A673 (cell line): ENCODE results near the gene TBX4. TPM values are rescaled to one million over a fixed set of nuclear protein-coding genes. Genes with fewer than 3 reads are reported as not detected.

Experiments
- BruUV-seq: library from RNA; stranded (reverse); fragments of 400-500 nt; replicated peaks from 2 replicates; lab custom pipeline; 2021; lab: Mats Ljungman, UMichigan
- CTCF ChIA-PET: fragments of 300-600 bp; sonication (Branson Sonifier 250); formaldehyde crosslinking; loops from one replicate; lab custom pipeline; 2022; ENCODE audit warnings: antibody characterized with exemption; lab: Charles Lee
- POLR2A ChIA-PET: fragments of 300-600 bp; sonication (Branson Sonifier 250); formaldehyde crosslinking; loops from one replicate; lab custom pipeline; 2022; ENCODE audit warnings: antibody characterized with exemption; ENCODE audit not compliant: low non-redundant PET; lab: Charles Lee
- DNase-seq: peaks from one replicate; pipeline ENCODE4 v3.0.0-alpha.2; 2015; ENCODE audit warnings: low spot score
- H3K27ac ChIP-seq: fragments of 200-600 bp; sonication (generic); 2 replicates; pipeline ENCODE4 v1.5.1; 2016; ENCODE audit warnings: mixed run types, low read depth, mild to moderate bottlenecking, mixed read lengths, antibody characterized with exemption, low read length; ENCODE audit not compliant: poor library complexity, severe bottlenecking
- H3K27me3 ChIP-seq: fragments of 200-600 bp; sonication (generic); replicated peaks from 2 replicates; pipeline ENCODE4 v1.6.1; 2017; ENCODE audit warnings: mixed run types, low read depth, mild to moderate bottlenecking, mixed read lengths, antibody characterized with exemption, low read length; ENCODE audit not compliant: insufficient read depth, poor library complexity
- H3K36me3 ChIP-seq: fragments of 200-600 bp; sonication (generic); 2 replicates; pipeline ENCODE4 v1.6.1; 2016; ENCODE audit warnings: mixed run types, mild to moderate bottlenecking, mixed read lengths, antibody characterized with exemption, low read length; ENCODE audit not compliant: insufficient read depth, poor library complexity, severe bottlenecking
- H3K4me1 ChIP-seq: fragments of 200-600 bp; sonication (generic); 2 replicates; pipeline ENCODE4 v1.6.1; 2017; ENCODE audit warnings: mixed run types, mild to moderate bottlenecking, mixed read lengths, antibody characterized with exemption, low read length; ENCODE audit not compliant: insufficient read depth, poor library complexity, severe bottlenecking
- H3K4me3 ChIP-seq: fragments of 200-600 bp; sonication (generic); 2 replicates; pipeline ENCODE4 v1.5.1; 2016; ENCODE audit warnings: low read depth, mixed run types, mild to moderate bottlenecking, mixed read lengths, low read length; ENCODE audit not compliant: poor library complexity, severe bottlenecking
- H3K9me3 ChIP-seq: fragments of 200-600 bp; sonication (generic); 2 replicates; pipeline ENCODE4 v1.6.1; 2016; ENCODE audit warnings: mixed run types, low read depth, mild to moderate bottlenecking, mixed read lengths, antibody characterized with exemption, low read length; ENCODE audit not compliant: poor library complexity, severe bottlenecking
- EZH2 ChIP-seq: fragments of 200-600 bp; sonication (generic); IDR thresholded peaks from 2 replicates; pipeline ENCODE4 v1.6.1; 2017; ENCODE audit warnings: borderline replicate concordance, low read depth, mild to moderate bottlenecking, mixed read lengths, antibody characterized with exemption, low read length; ENCODE audit not compliant: poor library complexity, severe bottlenecking
- intact Hi-C: fragments of 100-400 bp; cut with micrococcal nuclease; formaldehyde crosslinking; loops from one replicate; pipeline ENCODE4 v1.10.0; 2022; ENCODE audit not compliant: unreplicated experiment
- total RNA-seq: library from RNA; stranded (reverse); gene quantifications from 2 replicates; pipeline ENCODE4 v1.2.3, GENCODE V29; 2021
- TF ChIP-seq, protein P1 (sequence below): fragments of 300-800, 200-600 bp; sonication (generic); conservative IDR thresholded peaks from 2 replicates; pipeline ENCODE4 v1.5.1; 2017; ENCODE audit warnings: low read depth, mild to moderate bottlenecking, antibody characterized with exemption, low read length, moderate library complexity, mixed read lengths

Gene TBX4
- total RNA-seq, 1 experiment from 2014 or later = not detected

DNA sequence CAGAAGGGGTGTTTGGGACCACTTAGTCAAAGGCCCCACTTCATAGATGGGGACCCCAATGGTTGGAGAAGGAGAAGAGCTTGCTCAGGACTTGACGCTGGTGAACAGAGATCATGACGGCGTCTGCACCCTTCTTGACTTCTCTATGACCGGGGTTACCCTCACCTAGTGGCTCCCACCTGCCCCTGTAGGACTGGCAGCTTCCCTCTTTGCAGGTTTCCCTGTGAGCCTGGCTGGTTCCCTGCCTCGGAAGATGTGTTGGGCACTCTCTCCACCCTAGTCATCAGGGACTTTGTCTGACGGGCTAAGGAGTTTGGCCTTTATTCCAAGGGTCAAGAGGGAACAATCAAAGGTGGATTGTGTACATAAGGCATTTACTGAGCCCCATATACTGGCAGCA is 22.7 kb downstream of the TBX4 start:
- no peak for TF ChIP-seq EZH2
- TF ChIP-seq, protein P1, sequence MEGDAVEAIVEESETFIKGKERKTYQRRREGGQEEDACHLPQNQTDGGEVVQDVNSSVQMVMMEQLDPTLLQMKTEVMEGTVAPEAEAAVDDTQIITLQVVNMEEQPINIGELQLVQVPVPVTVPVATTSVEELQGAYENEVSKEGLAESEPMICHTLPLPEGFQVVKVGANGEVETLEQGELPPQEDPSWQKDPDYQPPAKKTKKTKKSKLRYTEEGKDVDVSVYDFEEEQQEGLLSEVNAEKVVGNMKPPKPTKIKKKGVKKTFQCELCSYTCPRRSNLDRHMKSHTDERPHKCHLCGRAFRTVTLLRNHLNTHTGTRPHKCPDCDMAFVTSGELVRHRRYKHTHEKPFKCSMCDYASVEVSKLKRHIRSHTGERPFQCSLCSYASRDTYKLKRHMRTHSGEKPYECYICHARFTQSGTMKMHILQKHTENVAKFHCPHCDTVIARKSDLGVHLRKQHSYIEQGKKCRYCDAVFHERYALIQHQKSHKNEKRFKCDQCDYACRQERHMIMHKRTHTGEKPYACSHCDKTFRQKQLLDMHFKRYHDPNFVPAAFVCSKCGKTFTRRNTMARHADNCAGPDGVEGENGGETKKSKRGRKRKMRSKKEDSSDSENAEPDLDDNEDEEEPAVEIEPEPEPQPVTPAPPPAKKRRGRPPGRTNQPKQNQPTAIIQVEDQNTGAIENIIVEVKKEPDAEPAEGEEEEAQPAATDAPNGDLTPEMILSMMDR = no peak
- no peaks in the 10 kb centered on the region for H3K36me3 ChIP-seq
- intact Hi-C loops = no loop called here
- no peak for DNase-seq
- H3K9me3 ChIP-seq = no peaks in the 10 kb centered on the region
- ChIA-PET CTCF (no interaction called here), POLR2A (no interaction called here)
- BruUV-seq = no TSS peak
- H3K4me1 ChIP-seq = no peaks in the 10 kb centered on the region
- no peaks in the 10 kb centered on the region for H3K27me3 ChIP-seq
- H3K4me3 ChIP-seq = no peak overlapping the region
- no peak overlapping the region for H3K27ac ChIP-seq

DNA sequence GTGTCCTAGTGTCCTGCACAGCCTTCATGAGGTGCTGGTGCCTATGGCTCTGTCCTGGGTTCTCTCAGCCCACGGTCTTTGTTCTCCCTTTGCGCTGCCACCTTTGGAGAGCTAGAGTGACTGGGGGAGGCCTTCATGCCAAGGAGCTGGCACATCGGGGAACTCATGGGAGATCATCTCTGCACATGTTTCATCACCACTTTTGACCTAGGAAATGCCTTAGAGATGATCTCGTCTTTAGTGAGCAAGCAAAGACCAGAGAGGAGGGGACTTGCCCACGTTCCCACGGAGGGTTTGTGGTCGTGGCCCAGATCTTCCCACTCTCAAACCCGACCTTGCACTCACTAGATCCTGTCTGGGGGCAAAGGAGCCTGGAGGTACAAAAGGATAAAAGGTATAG is 23.5 kb downstream of the TBX4 start:
- no peaks in the 10 kb centered on the region for H3K36me3 ChIP-seq
- no TSS peak for BruUV-seq
- H3K4me3 ChIP-seq = no peak overlapping the region
- POLR2A ChIA-PET = no interaction called here
- H3K27ac ChIP-seq = no peak overlapping the region
- TF ChIP-seq, protein P1 = no peak
- TF ChIP-seq EZH2 = no peak
- no peaks in the 10 kb centered on the region for H3K4me1 ChIP-seq
- H3K9me3 ChIP-seq = no peaks in the 10 kb centered on the region
- no peaks in the 10 kb centered on the region for H3K27me3 ChIP-seq
- CTCF ChIA-PET = no interaction called here
- intact Hi-C loops = no loop called here
- DNase-seq = no peak

DNA sequence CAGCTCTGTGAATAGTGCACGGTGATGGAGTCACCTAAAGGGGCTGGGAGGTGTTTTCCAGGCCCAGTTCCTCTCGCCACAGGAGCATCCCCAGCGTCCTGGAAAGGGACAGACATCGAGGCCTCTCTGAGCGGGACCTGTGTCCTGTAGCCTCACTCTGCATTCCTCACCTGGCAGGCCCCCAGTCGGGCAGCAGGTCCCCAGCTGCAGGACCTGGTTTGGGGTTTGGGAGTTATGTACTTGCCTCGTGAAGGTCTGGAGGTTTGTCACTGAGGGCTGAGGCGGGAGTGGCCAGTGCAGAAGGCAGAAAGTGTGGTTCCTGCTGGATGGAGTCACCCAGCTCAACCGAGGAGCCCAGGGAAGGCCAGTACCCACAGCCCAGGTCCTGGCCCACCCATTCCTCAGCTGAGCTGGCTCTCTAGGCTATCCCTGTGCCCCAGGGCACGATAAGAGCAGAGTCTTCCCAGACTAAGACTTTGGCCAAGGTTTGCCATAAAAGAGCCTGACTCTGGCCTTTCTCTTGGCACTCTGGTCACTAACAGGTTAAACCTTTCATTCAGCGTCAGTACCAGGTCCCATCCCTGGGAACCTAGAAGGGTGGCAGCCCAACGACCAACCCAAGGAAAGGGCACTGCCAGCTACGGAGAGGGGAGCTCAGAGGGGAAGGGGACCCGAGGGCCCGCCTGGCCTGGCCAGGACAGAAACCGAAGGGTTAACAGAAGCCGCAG is 24.4 kb downstream of the TBX4 start:
- intact Hi-C loops = no loop called here
- Histone ChIP-seq H3K27me3 (no peaks in the 10 kb centered on the region), H3K4me3 (no peak overlapping the region), H3K27ac (no peak overlapping the region), H3K9me3 (no peaks in the 10 kb centered on the region), H3K36me3 (no peaks in the 10 kb centered on the region), H3K4me1 (no peaks in the 10 kb centered on the region)
- no TSS peak for BruUV-seq
- no peak for DNase-seq
- ChIA-PET CTCF (no interaction called here), POLR2A (interaction anchor here (0.6 kb wide), 1 partner anchor 24 kb away, joined by 3 read pairs; no protein-coding TSS in a partner anchor)
- TF ChIP-seq EZH2 = no peak
- TF ChIP-seq, protein P1 = no peak
